Measurements from ENCODE around the gene ATP8B4.

DNA sequence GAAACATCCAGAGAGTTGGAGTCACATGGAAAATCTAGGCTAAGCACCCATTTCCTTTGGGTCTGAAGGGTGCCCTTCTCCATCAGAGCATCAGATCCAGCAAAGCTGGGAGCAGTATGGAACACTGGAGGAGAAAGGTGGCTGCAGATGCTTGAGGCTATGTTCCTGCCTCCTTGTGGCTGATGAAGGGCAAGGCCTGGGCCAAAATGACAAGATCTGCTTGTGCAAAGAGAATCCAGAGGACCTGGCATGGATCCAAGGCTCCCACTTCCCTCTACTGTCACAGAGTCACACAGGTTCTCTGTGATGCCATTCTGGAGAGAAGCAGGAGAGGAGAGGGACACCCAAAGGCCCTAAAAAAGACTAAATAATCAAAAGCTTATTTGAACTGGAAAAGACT, 9.2 kb upstream of the ATP8B4 start:
- TF ChIP-seq, protein P1, sequence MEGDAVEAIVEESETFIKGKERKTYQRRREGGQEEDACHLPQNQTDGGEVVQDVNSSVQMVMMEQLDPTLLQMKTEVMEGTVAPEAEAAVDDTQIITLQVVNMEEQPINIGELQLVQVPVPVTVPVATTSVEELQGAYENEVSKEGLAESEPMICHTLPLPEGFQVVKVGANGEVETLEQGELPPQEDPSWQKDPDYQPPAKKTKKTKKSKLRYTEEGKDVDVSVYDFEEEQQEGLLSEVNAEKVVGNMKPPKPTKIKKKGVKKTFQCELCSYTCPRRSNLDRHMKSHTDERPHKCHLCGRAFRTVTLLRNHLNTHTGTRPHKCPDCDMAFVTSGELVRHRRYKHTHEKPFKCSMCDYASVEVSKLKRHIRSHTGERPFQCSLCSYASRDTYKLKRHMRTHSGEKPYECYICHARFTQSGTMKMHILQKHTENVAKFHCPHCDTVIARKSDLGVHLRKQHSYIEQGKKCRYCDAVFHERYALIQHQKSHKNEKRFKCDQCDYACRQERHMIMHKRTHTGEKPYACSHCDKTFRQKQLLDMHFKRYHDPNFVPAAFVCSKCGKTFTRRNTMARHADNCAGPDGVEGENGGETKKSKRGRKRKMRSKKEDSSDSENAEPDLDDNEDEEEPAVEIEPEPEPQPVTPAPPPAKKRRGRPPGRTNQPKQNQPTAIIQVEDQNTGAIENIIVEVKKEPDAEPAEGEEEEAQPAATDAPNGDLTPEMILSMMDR (IDR thresholded peaks at IDR 0.05) = no peak
- no peak for TF ChIP-seq POLR2A (IDR thresholded peaks at IDR 0.05)

Measured in uterus (tissue), 2 donors.